OCI-M2 (cell line): ENCODE data around the gene TUBD1.

Experiments
- DNase-seq: peaks from one replicate; lab custom pipeline; 2025; ENCODE audit not compliant: unreplicated experiment; lab: John Stamatoyannopoulos, UW

The TUBD1 gene

DNA sequence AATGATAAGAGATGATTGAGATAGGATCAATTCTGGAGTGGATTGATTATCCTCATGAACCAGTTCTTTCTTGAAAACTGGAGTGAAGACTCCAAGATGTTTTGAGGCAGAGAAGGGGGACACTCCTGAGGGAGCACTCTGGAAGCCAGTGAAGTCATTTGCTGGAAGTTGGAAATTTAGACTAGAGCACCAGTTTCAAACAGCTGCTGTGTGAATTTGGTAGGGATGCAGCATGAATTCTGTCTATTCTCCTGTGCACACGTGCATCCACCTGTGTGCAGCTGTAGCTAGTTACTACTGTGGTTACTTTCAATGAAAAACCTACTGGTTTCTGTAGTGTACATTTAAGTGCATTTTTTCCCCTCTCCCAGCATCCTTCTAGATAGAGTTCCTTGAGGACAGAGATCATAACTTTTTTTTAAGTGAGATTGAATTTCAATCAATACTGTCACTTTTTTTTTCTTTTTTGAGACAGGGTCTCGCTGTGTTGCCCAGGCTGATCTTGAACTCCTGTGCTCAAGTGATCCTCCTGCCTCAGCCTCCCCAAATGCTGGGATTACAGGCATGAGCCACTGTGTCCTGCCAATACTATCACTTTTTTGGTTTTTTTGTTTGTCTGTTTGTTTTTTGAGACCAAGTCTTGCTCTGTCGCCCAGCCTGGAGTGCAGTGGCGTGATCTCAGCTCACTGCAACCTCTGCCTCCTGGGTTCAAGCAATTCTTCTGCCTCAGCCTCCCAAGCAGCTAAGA is 65.9 kb downstream of the TUBD1 start:
- DNase-seq = no peak

DNA sequence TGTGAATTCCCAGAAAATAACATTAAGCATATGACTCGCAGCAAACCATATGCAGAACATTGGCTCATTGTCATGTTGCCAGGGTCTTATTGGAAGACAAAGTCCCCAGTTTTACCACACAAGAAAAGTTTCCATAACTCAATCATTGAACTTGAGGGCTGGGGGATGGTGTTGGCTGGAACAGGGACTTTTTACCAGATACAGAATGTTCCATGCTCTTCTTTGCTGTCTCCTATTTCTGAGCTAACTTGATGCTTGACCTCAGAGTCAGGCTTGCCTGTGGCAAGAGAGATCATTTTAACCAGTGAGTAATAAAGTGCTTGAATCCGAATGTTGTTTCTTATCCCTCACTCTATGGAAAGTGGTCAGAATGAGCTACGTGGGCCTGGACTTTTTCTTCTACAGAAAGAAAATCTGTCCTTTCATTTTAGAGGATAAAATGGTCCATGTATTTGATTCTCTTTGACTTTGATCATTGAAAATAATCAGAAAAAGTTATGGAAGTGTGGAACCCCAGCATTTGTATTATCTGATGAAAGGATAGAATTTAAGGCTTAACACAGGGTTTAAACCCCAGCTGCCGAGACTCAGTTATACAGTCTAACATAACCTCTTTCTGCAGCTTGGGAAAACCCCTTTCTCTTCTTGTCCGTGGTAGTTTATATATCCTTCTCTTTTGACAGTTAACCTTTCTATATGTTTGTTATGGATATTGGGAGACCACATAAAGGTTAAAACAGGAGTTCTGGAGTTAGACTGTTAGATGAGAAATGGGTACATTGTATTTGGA is 67.0 kb downstream of the TUBD1 start:
- DNase-seq = no peak

DNA sequence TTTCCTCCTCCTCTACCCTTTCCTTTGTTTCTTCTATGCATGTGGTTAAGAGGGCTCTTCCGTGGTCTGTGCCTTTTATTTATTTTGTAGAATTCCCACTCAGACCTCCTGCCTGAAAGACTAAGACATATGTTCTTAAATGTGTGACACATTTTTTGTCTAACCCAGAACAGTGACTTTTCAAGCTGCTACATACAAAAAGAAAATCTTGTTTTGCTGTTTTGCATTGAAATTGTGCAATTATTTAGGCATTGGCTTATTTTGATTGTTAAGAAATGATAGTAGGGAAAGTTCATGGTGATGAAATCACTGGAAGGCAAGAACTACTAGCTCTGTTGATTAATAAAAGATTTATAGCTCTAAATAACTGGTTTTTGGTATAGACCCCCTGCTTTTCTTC is 76.8 kb downstream of the TUBD1 start:
- no peak for DNase-seq

DNA sequence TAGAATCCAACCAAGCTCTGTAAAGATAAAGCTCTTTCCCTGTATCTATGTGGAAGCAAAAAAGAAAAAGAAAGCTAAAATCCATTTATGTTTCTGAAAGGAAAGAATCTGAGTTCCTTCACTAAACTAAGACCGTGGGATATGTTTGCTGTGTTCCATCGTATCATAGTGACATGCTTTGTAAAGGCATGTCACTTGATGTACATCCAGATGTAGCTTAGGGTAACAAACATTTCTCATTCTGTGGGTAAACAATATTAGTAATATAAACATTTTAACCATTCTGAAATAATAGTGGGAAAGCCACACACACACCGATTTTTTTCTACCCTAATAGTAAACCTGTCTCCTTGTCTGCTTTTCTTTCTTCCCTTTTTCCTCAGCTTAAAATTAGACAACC is 78.1 kb downstream of the TUBD1 start:
- no peak for DNase-seq

DNA sequence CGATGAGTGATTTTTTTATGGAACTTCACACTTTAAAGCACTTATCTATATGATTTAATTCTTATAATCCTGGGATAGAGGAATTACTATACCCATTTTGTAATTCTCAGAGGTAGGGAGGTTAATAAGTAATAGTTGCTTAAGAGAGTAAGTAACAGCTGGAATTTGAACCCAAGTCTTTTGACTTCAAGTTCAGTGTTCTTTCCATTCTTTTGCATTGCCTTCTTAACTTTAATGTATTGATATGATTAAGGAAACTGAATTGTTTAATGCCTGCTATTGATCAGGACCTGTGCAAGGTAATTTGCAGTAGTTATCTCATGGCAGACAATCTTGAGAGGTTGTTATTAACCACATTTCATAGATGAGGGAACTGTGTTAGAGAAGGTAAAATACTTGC is 78.5 kb downstream of the TUBD1 start:
- no peak for DNase-seq

DNA sequence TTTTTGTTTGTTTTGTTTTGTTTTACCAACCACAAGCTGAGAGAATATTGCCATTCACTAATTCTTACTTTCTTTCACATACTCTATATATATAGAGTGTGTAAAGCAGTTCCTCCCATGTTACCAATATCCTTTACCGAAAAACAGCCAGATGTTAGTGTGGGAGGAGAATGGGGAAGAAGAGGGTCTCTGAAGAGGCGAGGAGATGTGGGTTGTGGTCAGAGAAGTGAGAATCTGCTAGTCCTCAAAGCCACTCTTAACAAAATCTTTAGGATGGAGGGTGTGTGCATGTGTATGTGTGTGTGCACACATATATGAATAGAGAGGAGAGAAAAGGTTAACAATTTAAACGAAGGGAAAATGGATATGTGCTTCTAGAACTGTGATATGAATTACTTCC is 80.6 kb downstream of the TUBD1 start:
- no peak for DNase-seq

DNA sequence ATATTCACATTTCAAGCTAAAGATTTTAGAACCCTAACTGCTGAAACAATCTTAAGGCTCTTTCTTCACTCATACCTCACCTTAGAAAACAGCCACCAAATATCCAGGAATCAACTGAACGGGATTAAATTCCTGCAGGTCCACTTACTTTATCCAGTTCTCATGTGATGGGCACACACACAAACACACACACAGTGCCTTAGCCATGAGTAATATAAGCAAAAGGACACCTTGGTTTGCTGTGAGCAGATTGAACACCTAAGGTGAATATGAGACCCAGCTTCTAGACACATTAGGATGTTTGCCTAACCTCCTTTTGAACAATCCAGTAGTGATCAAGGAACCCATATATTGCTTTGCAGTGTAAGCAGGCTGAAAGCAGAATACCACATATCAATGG is 81.5 kb downstream of the TUBD1 start:
- DNase-seq = no peak

DNA sequence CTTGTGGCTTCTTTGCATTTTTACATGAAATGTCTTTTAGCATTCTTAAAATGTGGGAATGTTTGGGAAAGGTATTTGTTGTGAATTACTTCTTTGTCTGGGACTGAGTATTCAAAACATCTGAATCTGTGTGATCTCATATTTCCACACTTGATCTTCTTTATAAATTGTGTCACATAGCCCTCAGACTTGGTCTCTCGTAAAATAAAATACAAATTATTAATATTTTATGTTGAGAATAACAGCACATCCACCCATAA is 81.9 kb downstream of the TUBD1 start:
- no peak for DNase-seq
